HT-29 (cell line): ENCODE measurements around the gene HNF4A. TPM values are rescaled to one million over a fixed set of nuclear protein-coding genes. Genes with fewer than 3 reads are reported as not detected.

Experiments used
- DNase-seq: peaks from one replicate; pipeline ENCODE4 v3.0.0-alpha.2; 2015; ENCODE audit warnings: low spot score
- total RNA-seq: library from RNA; depleted of rRNA; stranded (reverse); fragments of >200 nt; shearing (Covaris generic); gene quantifications from 2 replicates; pipeline ENCODE4 v1.2.3, GENCODE V29; 2014

The HNF4A gene
- total RNA-seq, 1 experiment from 2014 or later, result 63.8 TPM

GRCh38 chr20:44392088-44392775, 36.7 kb downstream of the HNF4A start:
- no peak for DNase-seq

- peak; percentile 44 for DNase-seq
Measured at GRCh38 chr20:44392776-44393607, 37.5 kb downstream of the HNF4A start.

DNA sequence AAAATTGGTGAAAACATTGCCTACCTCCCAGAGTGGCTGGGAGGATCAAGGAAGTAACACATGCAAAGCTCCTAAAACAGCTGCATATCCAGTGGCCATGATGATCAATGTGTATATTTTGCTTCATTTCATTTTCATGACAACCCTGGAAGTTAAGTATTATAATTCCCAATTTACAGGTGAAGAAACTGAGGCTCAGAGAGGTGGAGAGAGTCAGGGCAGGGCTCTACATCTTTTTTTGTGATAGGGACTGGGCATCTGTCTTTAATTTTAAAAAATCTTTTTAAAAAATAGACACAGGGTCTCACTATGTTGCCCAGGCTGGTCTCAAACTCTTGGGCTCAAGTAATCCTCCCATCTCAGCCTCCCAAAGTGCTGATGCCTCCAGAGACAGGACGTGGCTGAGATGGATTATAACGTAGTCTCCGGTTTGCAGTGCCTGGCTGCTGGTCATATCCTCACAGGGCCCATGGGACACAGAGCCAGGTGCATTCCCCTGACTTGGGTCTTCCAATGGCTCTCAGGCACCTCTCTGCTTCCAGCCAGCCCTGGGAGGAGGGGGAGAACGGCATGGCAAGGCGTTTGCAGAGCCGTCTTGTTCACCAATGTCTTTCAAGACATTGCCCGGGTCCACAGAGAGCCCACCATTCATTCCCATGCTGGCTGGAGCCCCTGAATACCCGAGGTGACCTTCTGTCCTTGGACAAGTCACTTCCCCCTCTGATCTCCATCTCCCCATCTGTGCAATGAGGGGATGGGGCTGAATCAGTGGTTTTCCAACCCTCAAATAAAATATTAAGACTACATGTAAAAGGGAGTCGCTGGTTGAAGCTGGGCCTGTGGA, 38.3 kb downstream of the HNF4A start:
- no peak for DNase-seq

DNA sequence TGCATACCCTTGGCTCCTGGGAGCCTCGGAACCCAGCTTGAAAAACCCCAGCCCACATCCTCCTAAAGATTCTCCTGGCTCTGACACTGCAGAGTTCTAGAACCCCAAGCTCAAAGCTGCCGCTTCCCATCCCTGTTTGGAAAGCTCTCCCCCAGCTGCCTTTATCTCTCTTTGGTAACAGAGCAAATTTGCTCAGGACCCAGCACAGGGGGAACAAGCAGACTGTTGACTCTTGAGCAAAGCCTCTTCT, 38.9 kb downstream of the HNF4A start:
- no peak for DNase-seq

DNA sequence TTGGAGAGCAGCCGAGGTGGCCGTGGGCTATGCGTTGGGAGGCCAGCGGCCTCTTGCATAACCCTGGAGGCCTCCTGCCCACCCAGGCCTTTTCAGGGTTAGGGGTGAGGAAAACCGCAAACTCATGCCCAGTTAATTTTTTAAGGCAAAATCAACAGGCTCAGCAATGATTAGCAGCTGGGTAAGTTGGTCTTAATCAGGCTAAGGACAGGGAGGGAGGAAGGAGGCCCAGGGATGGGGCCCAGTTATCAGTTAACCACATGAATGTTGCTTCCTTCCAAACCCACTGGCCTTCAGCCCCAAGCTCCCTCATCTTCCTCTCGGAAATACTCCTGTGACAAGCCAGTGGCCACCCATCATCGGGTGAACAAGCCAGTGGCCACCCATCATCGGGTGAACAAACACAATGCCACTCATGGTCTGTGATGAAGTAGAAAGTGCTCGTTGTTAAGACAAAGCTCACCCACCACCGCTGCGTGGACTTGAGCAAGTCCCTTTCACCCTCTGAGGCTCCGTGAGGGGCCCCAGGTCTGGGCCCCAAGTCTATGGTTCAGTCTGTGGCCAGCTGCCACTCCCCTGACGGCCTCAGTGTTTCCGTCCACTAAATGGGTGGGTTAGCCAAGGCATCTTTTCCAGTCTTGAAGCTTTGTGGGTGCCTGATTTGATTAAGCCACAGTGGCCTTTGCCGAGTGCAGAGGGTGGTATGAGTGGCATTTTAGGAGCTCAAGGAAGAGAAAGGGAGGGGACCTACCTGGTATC, 39.4 kb downstream of the HNF4A start:
- DNase-seq, result no peak

DNA sequence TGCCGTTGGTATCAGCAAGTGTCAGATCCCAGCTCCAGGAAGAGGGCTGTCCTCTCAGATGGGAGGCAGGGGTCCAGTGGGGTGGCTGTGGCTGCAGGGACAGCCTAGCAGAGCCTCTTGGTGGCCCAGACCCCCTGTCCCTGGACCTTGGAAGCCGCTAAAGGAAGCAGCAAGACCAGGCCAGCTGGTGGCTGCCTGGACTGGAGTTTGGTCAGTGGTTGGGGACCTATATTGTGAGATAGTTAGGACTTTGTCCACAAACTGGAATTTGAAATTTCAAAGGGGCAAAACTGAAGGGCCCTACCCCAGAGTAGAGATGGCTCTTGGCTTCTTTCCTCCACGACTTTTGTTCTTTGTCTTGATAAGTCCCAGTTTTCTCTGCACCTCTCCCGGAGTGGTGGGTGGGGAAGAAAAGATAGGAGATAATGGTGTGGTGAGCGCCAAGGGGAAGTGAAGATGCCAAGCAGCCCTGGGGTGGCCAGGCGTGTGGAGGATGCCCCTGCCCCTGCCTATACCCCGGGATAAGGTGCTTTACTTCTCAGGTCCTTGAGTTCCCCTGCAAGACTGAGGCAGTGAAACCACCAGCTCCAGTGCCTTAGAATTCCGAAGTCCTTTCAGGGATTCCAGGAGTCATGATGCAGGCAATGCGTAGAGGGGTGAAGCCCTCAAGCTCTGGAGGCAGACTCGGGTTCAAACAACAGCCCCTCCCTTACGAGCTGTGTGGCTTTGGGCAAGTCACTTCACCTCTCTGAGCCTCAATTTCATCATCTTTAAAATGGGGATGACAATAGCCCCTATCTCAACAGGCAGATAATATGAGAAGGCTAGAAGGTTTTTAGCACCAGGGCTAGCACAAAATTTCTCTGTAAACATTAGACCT, 40.2 kb downstream of the HNF4A start:
- no peak for DNase-seq

DNA sequence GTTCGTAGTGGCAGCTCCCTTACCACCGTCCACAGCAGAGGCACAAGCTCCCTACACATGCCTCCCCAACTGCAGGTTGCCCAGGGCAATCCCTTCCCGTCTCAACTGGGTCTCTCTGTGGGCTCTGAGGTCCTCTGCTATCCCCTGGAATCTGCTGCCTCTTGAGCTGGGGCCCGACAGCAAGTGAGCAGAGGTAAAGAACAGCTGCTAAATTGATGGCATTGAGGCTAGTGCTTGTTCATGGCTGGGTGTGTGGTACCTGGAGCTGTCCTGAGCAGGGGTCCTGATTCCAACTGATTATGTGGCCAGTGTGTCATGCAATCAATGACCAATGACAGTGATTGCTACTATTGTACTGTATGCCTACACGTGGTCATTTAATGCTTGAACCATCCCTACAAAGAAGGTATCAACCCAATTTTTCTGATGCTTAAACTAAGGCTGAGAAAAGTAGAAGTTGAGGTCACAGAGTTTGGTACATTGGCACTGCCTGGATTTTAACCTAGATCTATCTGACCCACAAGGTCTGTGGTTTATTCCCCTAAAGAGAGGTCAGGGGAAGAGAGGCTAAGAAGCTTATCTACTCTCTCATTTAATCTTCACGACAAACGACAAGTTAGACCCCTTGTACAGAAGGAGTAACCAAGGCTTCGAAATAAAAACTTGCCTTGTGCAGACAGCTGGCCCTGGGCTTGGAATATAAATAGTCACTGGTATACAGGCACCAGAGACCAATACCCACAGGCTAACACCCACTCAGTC, 41.1 kb downstream of the HNF4A start:
- DNase-seq, result no peak

DNA sequence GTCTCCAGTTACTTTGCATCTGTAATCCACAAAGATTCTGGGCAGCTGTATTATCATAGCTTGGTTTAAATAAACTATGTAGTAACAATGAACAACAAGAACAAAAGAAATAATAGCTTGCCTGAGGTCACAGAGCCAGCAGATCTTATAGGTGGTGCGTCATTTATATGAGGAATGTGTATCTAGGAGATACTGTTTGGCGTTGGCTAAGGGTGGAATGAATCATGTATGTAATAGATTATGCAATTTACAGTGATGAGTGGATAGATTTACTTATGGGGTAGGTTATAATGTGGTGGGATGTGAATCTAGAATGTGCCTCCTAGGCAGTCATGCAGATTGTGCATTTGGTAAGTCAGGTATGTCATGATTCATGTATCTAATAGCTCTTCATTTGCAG, 42.8 kb downstream of the HNF4A start:
- no peak for DNase-seq

DNA sequence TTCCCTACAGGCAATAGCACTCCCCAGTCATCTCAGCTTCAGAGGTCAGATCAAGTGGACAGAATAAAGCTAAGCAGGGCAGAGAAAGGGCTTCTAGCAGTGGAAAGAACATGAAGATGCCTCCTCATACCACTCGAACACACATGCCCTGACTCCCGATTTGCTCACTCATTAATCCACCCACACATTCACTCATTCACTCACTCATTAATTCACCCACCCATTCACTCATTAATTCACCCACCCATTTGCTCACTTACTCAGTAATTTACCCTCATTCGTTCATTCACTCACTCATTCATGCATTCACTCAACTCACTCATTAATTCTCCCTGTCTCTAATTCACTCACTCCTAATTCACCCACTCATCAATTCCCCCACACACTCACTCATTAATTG, 43.9 kb downstream of the HNF4A start:
- DNase-seq, result no peak

- DNase-seq, result no peak
Measured at GRCh38 chr20:44400671-44400969, 45.1 kb downstream of the HNF4A start.

DNA sequence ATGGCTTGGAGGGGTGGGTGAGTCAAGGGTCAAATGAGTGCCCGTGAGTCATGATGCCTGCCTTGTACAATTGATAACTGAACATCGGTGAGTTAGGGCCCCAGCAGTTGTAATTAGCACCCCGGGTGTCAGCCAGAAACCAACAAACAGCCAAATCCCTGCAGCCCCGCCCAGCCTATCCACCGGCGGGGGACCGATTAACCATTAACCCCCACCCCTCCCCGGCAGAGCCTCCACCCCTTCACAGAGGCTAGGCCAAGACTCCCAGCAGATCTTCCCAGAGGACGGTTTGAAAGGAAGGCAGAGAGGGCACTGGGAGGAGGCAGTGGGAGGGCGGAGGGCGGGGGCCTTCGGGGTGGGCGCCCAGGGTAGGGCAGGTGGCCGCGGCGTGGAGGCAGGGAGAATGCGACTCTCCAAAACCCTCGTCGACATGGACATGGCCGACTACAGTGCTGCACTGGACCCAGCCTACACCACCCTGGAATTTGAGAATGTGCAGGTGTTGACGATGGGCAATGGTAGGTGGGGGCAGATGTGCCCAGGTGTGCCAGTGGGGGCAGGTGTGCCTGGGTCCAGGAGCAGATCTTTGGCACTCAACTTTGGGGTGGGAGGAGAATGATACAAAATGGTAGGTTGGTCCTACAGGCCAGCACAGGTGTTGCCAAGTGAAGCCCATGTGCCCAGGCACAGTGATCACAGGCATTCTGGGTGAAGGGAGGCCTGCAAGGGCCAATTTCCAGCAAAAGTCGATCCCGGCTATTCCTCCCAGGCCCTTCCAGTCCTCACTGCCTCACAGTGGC, 45.7 kb downstream of the HNF4A start:
- peak; percentile 50 for DNase-seq

DNA sequence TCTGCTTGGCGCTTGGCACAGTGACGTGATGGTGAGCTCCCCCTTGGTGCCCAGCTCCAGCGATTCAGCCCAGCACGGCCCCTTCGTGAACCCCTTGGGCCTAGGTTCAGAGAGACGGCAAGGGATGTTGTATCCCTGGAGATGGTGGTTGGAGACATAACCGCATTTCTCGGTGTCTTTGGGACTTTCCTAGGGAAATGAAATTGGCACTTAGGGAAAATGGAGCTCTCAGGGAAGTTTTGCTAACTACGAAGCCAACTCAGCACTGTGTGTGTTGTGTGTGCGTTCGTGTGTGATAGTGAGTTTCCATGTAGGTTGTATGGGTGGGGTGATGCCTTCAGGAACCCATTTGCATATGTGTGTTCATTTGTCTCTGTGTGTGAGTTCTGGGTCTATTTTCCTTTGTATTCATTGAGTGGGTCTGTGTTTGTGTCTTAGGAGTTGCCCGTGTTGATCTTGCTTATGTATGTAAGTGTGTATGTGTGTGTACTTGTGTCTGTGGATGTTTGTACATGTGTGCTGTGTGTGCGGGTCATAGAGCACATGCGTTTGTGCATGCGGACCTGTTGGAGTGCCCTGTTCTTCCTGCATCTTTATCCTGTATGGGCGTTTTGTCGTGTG, 46.4 kb downstream of the HNF4A start:
- DNase-seq, result no peak

GRCh38 chr20:44402391-44403193, 47.1 kb downstream of the HNF4A start:
- DNase-seq, result no peak

DNA sequence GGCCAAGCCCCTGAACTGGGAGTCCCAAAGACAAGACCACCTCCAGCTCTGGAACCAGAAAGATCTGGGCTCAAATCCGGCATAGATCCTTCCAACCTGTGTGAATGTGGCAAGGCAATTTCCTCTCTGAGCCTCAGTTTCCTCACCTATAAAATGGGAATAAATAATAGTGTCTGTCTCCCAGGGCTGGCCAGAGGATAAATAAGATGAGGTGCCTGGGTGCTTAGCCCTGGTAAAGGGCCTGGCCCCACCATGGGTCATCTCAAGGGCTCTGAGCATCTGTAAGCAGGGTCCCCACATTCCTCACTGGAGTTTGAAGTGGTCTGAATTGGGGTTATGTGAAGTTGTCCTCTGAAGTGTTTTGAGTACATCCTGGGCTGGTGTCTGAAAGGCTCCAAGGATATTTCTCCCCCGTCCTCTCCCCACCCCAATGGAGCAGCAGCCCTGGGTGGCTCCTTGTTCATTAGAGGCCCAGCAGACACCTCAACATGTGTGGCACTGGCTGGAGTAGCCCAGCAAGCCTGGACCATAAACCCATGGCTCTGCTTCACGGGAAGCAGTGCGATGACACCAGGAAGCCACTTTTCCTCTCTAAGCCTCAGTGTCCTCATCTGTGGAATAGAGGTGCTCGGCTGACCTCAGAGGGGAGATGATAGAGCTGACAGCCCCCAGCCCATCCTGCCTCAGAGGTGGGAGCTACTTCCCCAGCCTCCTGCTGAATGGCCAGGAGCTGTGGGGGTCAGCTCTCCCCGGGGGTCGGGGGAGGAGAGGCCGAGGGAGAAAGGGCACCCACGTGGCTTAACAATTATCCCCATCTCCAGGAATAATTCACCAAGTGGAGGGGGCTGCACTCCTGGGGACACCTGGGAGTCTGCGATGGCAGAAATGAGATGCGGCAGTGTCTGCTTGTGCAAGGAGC, 48.0 kb downstream of the HNF4A start:
- DNase-seq, result no peak

- no peak for DNase-seq
Measured at GRCh38 chr20:44404204-44405181, 49.0 kb downstream of the HNF4A start.

DNA sequence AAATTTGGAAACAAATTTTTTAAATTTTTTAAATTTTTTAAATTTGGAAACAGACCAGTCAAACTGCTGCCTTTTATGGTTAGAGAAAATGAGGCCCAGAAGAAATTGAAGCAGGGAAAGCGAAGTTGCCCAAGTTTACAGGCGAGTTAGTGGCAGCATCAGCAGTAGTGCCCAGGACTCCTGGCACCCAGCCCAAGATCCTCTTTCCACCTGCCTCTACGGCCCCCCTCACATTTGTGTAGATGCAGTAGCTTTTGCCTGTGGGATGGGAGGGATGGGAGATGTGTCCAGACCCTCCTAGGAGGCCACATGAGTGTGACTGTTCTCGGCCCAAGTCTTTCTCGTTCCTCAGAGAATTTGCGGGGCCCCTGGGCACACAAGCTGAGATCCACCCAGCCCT, 49.8 kb downstream of the HNF4A start:
- DNase-seq, result no peak
